ENCODE measurements around the gene SGSM2.

Gene SGSM2

GRCh38 chr17:2317796-2318195 is 19.5 kb upstream of the SGSM2 start:
- no peak overlapping the region for H3K27ac Mint-ChIP-seq
- no peaks in the 10 kb centered on the region for H3K27me3 Mint-ChIP-seq
- H3K36me3 Mint-ChIP-seq: peaks cover 5% of the 10 kb centered on the region

GRCh38 chr17:2319051-2319450 is 18.2 kb upstream of the SGSM2 start:
- no peak overlapping the region for H3K27ac Mint-ChIP-seq
- H3K9me3 Mint-ChIP-seq (ENCODE audit: low read depth): no peaks in the 10 kb centered on the region
- H3K4me3 Mint-ChIP-seq: no peak overlapping the region
- H3K36me3 Mint-ChIP-seq: peaks cover 8% of the 10 kb centered on the region
- no peaks in the 10 kb centered on the region for H3K4me1 Mint-ChIP-seq (ENCODE audit: low read depth)
- H3K27me3 Mint-ChIP-seq: no peaks in the 10 kb centered on the region

More at GRCh38 chr17:2317796-2318195, 19.5 kb upstream of the SGSM2 start:
- Mint-ChIP-seq H3K4me3 (no peak overlapping the region), H3K4me1 (ENCODE audit: low read depth) (no peaks in the 10 kb centered on the region), H3K9me3 (ENCODE audit: low read depth) (no peaks in the 10 kb centered on the region)

- no peak overlapping the region for H3K4me3 Mint-ChIP-seq
- peaks cover 14% of the 10 kb centered on the region for H3K36me3 Mint-ChIP-seq
- H3K9me3 Mint-ChIP-seq (ENCODE audit: low read depth): no peaks in the 10 kb centered on the region
Measured at GRCh38 chr17:2321399-2321798, 15.9 kb upstream of the SGSM2 start.

DNA sequence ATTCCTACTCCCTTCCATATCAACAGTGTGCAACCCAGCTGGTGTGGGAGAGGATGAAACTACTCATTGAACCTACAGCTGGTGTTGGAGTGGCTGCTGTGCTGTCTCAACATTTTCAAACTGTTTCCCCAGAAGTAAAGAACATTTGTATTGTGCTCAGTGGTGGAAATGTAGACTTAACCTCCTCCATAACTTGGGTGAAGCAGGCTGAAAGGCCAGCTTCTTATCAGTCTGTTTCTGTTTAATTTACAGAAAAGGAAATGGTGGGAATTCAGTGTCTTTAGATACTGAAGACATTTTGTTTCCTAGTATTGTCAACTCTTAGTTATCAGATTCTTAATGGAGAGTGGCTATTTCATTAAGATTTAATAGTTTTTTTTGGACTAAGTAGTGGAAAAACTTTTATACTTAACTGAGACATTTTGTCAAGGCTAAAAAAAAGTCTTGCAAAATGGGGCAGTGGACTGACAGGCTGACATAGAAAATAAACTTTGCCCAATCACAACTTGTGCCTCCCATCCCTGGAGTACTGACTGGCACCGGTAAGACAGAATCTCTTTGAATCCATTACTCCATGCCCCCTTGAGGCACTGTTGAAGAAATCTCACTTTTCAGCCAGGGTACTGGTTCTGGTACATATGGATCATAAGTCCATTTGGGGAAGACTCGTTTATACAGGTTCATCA is 13.5 kb upstream of the SGSM2 start:
- H3K9me3 Mint-ChIP-seq (ENCODE audit: low read depth): no peaks in the 10 kb centered on the region
- peaks cover 9% of the 10 kb centered on the region for H3K4me1 Mint-ChIP-seq (ENCODE audit: low read depth)
- H3K36me3 Mint-ChIP-seq: peaks cover 16% of the 10 kb centered on the region
- H3K27me3 Mint-ChIP-seq: no peaks in the 10 kb centered on the region
- H3K4me3 Mint-ChIP-seq: no peak overlapping the region
- no peak overlapping the region for H3K27ac Mint-ChIP-seq

More at GRCh38 chr17:2321399-2321798, 15.9 kb upstream of the SGSM2 start:
- peaks cover 7% of the 10 kb centered on the region for H3K4me1 Mint-ChIP-seq (ENCODE audit: low read depth)
- H3K27ac Mint-ChIP-seq: no peak overlapping the region
- H3K27me3 Mint-ChIP-seq: no peaks in the 10 kb centered on the region

DNA sequence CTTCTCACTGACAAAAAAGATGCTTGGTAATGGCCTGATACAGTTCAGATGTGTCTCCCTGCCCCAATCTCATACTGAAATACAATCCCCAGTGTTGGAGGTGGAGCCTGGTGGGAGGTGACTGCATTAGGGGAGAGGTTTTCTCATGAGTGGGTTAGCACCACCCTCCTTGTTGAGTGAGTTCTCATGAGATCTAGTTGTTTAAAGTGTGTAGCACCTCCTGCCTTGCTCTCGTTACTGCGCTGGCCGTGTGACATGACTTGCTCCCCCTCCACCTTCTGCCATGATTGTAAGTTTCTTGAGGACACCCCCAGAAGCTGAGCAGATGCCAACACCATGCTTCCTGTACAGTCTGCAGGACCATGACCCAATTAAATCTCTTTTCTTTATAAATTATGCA is 6.0 kb upstream of the SGSM2 start:
- Mint-ChIP-seq H3K4me1 (ENCODE audit: low read depth) (peaks cover 16% of the 10 kb centered on the region), H3K9me3 (ENCODE audit: low read depth) (no peaks in the 10 kb centered on the region), H3K4me3 (no peak overlapping the region)

GRCh38 chr17:2335726-2336214 is 1.5 kb upstream of the SGSM2 start:
- Mint-ChIP-seq H3K4me3 (no peak overlapping the region), H3K4me1 (ENCODE audit: low read depth) (peaks cover 22% of the 10 kb centered on the region), H3K27ac (peak overlapping the region; percentile 98), H3K9me3 (ENCODE audit: low read depth) (no peaks in the 10 kb centered on the region), H3K27me3 (no peaks in the 10 kb centered on the region), H3K36me3 (peaks cover 15% of the 10 kb centered on the region)

More for the DNA sequence above, 6.0 kb upstream of the SGSM2 start:
- Mint-ChIP-seq H3K27ac (no peak overlapping the region), H3K27me3 (no peaks in the 10 kb centered on the region), H3K36me3 (peaks cover 20% of the 10 kb centered on the region)

GRCh38 chr17:2336215-2336851 is 968 bp upstream of the SGSM2 start, which contains the start of gene TSR1:
Gene TSR1 (minus strand): TSS chr17:2336457. CDS start chr17:2336427, 30 bp downstream.
- no peaks in the 10 kb centered on the region for H3K27me3 Mint-ChIP-seq
- H3K4me1 Mint-ChIP-seq (ENCODE audit: low read depth): peaks cover 22% of the 10 kb centered on the region
- peaks cover 14% of the 10 kb centered on the region for H3K36me3 Mint-ChIP-seq
- peak within 1 kb of the TSS; percentile 98 for H3K27ac Mint-ChIP-seq
- H3K9me3 Mint-ChIP-seq (ENCODE audit: low read depth): no peaks in the 10 kb centered on the region
- no peak within 1 kb of the TSS for H3K4me3 Mint-ChIP-seq

GRCh38 chr17:2337544-2338314 is 428 bp downstream of the SGSM2 start:
- Mint-ChIP-seq H3K36me3 (peaks cover 14% of the 10 kb centered on the region), H3K9me3 (ENCODE audit: low read depth) (no peaks in the 10 kb centered on the region), H3K4me1 (ENCODE audit: low read depth) (peaks cover 31% of the 10 kb centered on the region), H3K4me3 (peak overlapping the region; percentile 88), H3K27ac (peak overlapping the region; percentile 82), H3K27me3 (no peaks in the 10 kb centered on the region)

DNA sequence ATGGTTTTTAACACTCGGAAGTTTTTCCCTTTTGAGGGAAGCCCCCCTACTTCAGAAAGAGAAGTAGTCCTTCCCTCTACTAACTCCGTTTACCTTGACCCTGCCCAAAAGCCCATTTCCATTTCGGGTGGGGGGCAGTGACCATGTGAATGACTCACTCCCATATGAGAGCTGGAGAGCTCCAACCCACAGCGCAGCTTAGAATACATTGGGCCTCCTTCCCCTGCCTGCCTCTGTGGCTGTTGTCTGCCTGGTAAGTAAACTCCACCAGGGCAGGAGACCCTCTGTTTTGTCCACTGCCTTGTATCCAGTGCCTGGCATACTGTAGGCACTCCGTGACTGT is 985 bp downstream of the SGSM2 start:
- Mint-ChIP-seq H3K4me3 (peak overlapping the region; percentile 88), H3K9me3 (ENCODE audit: low read depth) (no peaks in the 10 kb centered on the region), H3K27ac (peak overlapping the region; percentile 82), H3K27me3 (no peaks in the 10 kb centered on the region), H3K36me3 (peaks cover 16% of the 10 kb centered on the region), H3K4me1 (ENCODE audit: low read depth) (peaks cover 36% of the 10 kb centered on the region)

DNA sequence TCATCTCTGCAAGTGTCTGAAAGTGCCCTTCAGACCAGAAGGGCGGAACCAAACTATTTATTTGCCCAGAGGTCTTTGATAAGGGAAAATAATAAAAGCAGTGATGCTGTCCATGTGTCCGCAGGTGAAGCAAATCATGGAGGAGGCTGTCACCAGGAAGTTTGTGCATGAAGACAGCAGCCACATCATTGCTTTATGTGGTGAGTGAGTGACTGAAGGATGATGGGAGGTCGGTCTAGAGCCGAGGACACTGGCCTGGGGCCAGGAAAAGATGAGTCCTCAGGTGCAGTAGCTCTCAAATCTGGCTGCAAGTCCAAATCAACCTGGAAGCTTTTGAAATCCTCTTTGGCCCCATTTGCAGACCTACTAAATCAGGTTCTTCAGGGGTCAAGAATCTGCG is 6.1 kb downstream of the SGSM2 start:
- Mint-ChIP-seq H3K36me3 (peaks cover 5% of the 10 kb centered on the region), H3K4me3 (no peak overlapping the region), H3K27ac (peak overlapping the region; percentile 73), H3K4me1 (ENCODE audit: low read depth) (peaks cover 28% of the 10 kb centered on the region), H3K27me3 (no peaks in the 10 kb centered on the region), H3K9me3 (ENCODE audit: low read depth) (no peaks in the 10 kb centered on the region)

DNA sequence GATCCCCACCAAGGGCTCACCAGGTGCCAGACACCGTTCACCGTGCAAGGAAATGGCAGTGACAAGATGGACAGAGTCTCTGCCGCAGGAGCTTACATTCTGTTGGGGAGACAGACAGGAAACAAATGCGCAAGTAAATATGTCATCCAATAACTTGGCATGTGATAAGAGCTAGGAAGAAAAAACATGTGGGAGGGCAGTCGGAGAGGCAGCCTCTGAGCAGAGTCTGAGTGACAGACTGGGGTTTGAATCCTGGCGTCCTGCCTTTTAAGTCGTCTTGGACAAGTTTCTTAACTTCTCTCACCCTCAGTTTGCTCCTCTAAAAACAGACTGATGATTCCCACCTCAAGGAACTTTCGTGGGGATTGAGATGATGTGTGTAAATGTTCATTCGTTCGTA is 7.2 kb downstream of the SGSM2 start:
- Mint-ChIP-seq H3K27ac (no peak overlapping the region), H3K4me1 (ENCODE audit: low read depth) (peaks cover 22% of the 10 kb centered on the region), H3K27me3 (no peaks in the 10 kb centered on the region), H3K9me3 (ENCODE audit: low read depth) (no peaks in the 10 kb centered on the region), H3K36me3 (peaks cover 5% of the 10 kb centered on the region), H3K4me3 (no peak overlapping the region)

DNA sequence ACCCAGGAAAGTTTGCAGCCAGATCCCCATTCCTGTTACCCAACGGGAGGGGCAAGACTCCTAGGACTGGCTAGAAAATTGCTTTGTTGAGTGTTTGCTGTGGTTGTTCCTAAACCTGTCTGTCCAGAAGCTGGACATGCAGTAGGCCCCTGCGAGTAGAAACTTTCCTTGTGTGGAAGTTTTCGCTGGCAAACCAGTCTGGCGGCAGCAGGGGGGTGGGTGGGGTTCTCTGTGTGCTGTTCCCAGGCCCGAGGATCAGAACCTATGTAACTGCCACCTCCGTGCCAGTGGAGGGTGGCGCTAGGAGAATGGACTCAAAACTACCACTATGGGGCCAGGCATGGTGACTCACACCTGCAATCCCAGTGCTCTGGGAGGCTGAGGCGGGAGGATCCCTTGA is 9.2 kb downstream of the SGSM2 start:
- peaks cover 20% of the 10 kb centered on the region for H3K4me1 Mint-ChIP-seq (ENCODE audit: low read depth)
- peaks cover 5% of the 10 kb centered on the region for H3K36me3 Mint-ChIP-seq
- H3K4me3 Mint-ChIP-seq: no peak overlapping the region
- no peaks in the 10 kb centered on the region for H3K27me3 Mint-ChIP-seq
- no peaks in the 10 kb centered on the region for H3K9me3 Mint-ChIP-seq (ENCODE audit: low read depth)
- no peak overlapping the region for H3K27ac Mint-ChIP-seq

DNA sequence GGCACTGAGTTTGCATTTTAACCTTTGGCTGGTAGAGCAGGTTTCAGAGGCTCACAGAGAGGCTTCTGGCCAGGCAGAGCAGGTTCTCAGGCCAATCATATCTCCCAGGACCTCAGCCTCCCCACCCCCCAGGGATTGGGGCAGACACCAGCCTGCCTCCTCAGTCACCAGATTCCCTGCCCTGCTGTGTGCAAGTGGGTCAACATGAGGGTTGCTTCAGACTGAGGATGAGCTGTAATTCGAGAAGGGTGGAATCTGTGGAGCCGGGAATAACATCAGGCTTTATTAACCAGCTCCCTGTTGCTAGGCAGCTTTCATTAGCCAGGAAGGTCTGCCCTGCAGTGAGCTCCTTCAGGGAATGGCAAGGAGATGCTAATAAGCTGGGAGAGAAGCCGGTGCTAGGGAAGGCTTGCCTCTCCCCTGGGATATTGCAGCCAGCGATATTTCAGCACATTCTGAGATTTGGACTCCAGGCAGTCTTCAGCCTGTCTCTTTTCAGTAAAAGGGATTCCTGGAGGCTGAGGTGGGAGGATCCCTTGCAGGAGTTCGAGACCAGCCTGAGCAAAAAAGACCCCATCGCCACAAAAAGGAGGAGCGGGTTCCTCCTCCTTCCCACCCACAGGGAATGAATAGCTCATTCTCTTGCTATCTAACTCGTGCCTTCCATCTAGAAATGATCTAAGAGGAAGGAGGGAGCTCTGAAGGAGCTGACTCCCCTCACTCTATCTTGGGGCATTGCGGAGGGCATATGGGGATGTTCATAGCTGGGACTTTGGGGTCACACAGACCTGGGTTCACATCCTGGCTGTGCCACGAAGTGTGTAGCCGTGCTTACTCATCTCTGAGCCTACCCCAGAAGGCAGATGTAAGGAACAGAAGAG is 10.7 kb downstream of the SGSM2 start:
- Mint-ChIP-seq H3K27me3 (no peaks in the 10 kb centered on the region), H3K4me3 (no peak overlapping the region), H3K9me3 (ENCODE audit: low read depth) (no peaks in the 10 kb centered on the region), H3K4me1 (ENCODE audit: low read depth) (peaks cover 9% of the 10 kb centered on the region), H3K36me3 (peaks cover 5% of the 10 kb centered on the region), H3K27ac (no peak overlapping the region)

GRCh38 chr17:2351269-2351668 is 14.0 kb downstream of the SGSM2 start:
- no peaks in the 10 kb centered on the region for H3K9me3 Mint-ChIP-seq (ENCODE audit: low read depth)
- no peak overlapping the region for H3K4me3 Mint-ChIP-seq
- no peaks in the 10 kb centered on the region for H3K27me3 Mint-ChIP-seq
- H3K36me3 Mint-ChIP-seq: no peaks in the 10 kb centered on the region
- peaks cover 20% of the 10 kb centered on the region for H3K4me1 Mint-ChIP-seq (ENCODE audit: low read depth)
- no peak overlapping the region for H3K27ac Mint-ChIP-seq

All from activated naive CD8-positive, alpha-beta T cell (primary cell).